Parathyroid adenoma (tissue), 2 donors: Measurements from ENCODE around the gene DPYSL4.

Experiments
- H2AFZ ChIP-seq: fragments of 300-600 bp; sonication (generic); one replicate; pipeline ENCODE4 v1.7.0; 2017; ENCODE audit warnings: antibody characterized with exemption, mild to moderate bottlenecking
- H3K27ac ChIP-seq: fragments of 300-600 bp; sonication (generic); one replicate; pipeline ENCODE4 v1.7.0; 2017
- H3K27me3 ChIP-seq: fragments of 300-600 bp; sonication (generic); one replicate; pipeline ENCODE4 v1.7.0; 2017; ENCODE audit warnings: low read length; ENCODE audit not compliant: control insufficient read depth, insufficient read depth
- H3K36me3 ChIP-seq: fragments of 300-600 bp; sonication (generic); one replicate; pipeline ENCODE4 v1.7.0; 2017; ENCODE audit warnings: low read length; ENCODE audit not compliant: control insufficient read depth, insufficient read depth
- H3K4me1 ChIP-seq: fragments of 300-600 bp; sonication (generic); one replicate; pipeline ENCODE4 v1.7.0; 2017; ENCODE audit warnings: control low read depth
- H3K4me2 ChIP-seq: fragments of 300-600 bp; sonication (generic); one replicate; pipeline ENCODE4 v1.7.0; 2017; ENCODE audit warnings: low read length
- H3K4me3 ChIP-seq: fragments of 300-600 bp; sonication (generic); one replicate; pipeline ENCODE4 v1.7.0; 2017; ENCODE audit warnings: low read depth, low read length
- H3K79me2 ChIP-seq: fragments of 300-600 bp; sonication (generic); one replicate; pipeline ENCODE4 v1.7.0; 2017; ENCODE audit warnings: control low read depth
- H3K9ac ChIP-seq: fragments of 300-600 bp; sonication (generic); one replicate; pipeline ENCODE4 v1.7.0; 2017; ENCODE audit warnings: mild to moderate bottlenecking
- H3K9me3 ChIP-seq: fragments of 300-600 bp; sonication (generic); one replicate; pipeline ENCODE4 v1.7.0; 2017; ENCODE audit warnings: low read length; ENCODE audit not compliant: control insufficient read depth
- CTCF ChIP-seq: fragments of 300-600 bp; sonication (generic); IDR thresholded peaks from one replicate; pipeline ENCODE4 v1.7.0; 2017; ENCODE audit warnings: antibody characterized with exemption, mild to moderate bottlenecking
- donor health status: primary hyperparathyroidism.

Gene DPYSL4

GRCh38 chr10:132206806-132207535 is 20.2 kb downstream of the DPYSL4 start:
- no peak for TF ChIP-seq CTCF
- Histone ChIP-seq H2AFZ (no peak overlapping the region), H3K9me3 (no peaks in the 10 kb centered on the region), H3K79me2 (no peaks in the 10 kb centered on the region), H3K4me2 (no peak overlapping the region), H3K4me3 (no peak overlapping the region), H3K36me3 (no peaks in the 10 kb centered on the region), H3K27ac (no peak overlapping the region), H3K9ac (no peak overlapping the region), H3K4me1 (no peaks in the 10 kb centered on the region), H3K27me3 (no peaks in the 10 kb centered on the region)

- Histone ChIP-seq H3K27me3 (no peaks in the 10 kb centered on the region), H2AFZ (no peak overlapping the region), H3K4me2 (no peak overlapping the region), H3K9me3 (no peaks in the 10 kb centered on the region), H3K27ac (no peak overlapping the region), H3K9ac (no peak overlapping the region), H3K4me1 (no peaks in the 10 kb centered on the region), H3K36me3 (no peaks in the 10 kb centered on the region), H3K4me3 (no peak overlapping the region), H3K79me2 (no peaks in the 10 kb centered on the region)
- no peak for TF ChIP-seq CTCF
Observed at GRCh38 chr10:132207536-132208461, 21.1 kb downstream of the DPYSL4 start.

GRCh38 chr10:132208462-132209050 is 21.8 kb downstream of the DPYSL4 start:
- Histone ChIP-seq H3K9ac (no peak overlapping the region), H3K79me2 (no peaks in the 10 kb centered on the region), H3K4me3 (no peak overlapping the region), H3K4me2 (no peak overlapping the region), H2AFZ (no peak overlapping the region), H3K9me3 (no peaks in the 10 kb centered on the region), H3K36me3 (no peaks in the 10 kb centered on the region), H3K27me3 (no peaks in the 10 kb centered on the region), H3K4me1 (no peaks in the 10 kb centered on the region), H3K27ac (no peak overlapping the region)
- no peak for TF ChIP-seq CTCF

GRCh38 chr10:132209130-132209529 is 22.4 kb downstream of the DPYSL4 start:
- no peak overlapping the region for H3K27ac ChIP-seq
- no peaks in the 10 kb centered on the region for H3K36me3 ChIP-seq
- no peak overlapping the region for H3K4me3 ChIP-seq
- no peaks in the 10 kb centered on the region for H3K27me3 ChIP-seq
- H3K4me1 ChIP-seq: no peaks in the 10 kb centered on the region
- no peak overlapping the region for H3K4me2 ChIP-seq
- no peak for TF ChIP-seq CTCF
- H3K9ac ChIP-seq: no peak overlapping the region
- H3K79me2 ChIP-seq: no peaks in the 10 kb centered on the region
- no peak overlapping the region for H2AFZ ChIP-seq
- H3K9me3 ChIP-seq: no peaks in the 10 kb centered on the region
